GM21390 (cell line): Measurements from ENCODE around the gene AGK.
A peak's percentile ranks its signal among the peaks of the same experiment; 100 is the strongest.
"Not testable (repeated sequence)": the region's sequence is repeated elsewhere in the genome, so short reads cannot be mapped to it uniquely, and the experiment has no call there.

ENCODE experiments used
- ATAC-seq: cut with Tn5 transposase; IDR thresholded peaks from one replicate; pipeline ENCODE4 v1.9.1; 2021; ENCODE audit not compliant: unreplicated experiment

The AGK gene

GRCh38 chr7:141550386-141551093 is 670 bp upstream of the AGK start:
- peak; percentile 10 for ATAC-seq

GRCh38 chr7:141551782-141552181 is 572 bp downstream of the AGK start:
- ATAC-seq, result peak; percentile 12

- peak; percentile 19 for ATAC-seq
These were observed 6.2 kb downstream of the AGK start for GRCh38 chr7:141557360-141557759.

- peak; percentile 41 for ATAC-seq
These were observed 6.8 kb downstream of the AGK start for GRCh38 chr7:141557831-141558531.

GRCh38 chr7:141558544-141559183 is 7.5 kb downstream of the AGK start:
- peak; percentile 81 for ATAC-seq

- ATAC-seq, result no peak
These were observed 8.8 kb downstream of the AGK start for GRCh38 chr7:141559961-141560360.

GRCh38 chr7:141562036-141562435 is 10.8 kb downstream of the AGK start:
- no peak for ATAC-seq

- ATAC-seq, result no peak
These were observed 11.3 kb downstream of the AGK start for GRCh38 chr7:141562543-141562942.

- no peak for ATAC-seq
These were observed 11.8 kb downstream of the AGK start for GRCh38 chr7:141562972-141563371.

- peak; percentile 66 for ATAC-seq
These were observed 12.9 kb downstream of the AGK start for GRCh38 chr7:141563956-141564623.

- ATAC-seq, result no peak
These were observed 16.2 kb downstream of the AGK start for GRCh38 chr7:141567432-141567831.

- no peak for ATAC-seq
These were observed 17.0 kb downstream of the AGK start for GRCh38 chr7:141568227-141568626.

GRCh38 chr7:141571059-141571458 is 19.8 kb downstream of the AGK start:
- ATAC-seq, result no peak

- no peak for ATAC-seq
These were observed 21.0 kb downstream of the AGK start for GRCh38 chr7:141572175-141572574.

- no peak for ATAC-seq
These were observed 22.3 kb downstream of the AGK start for GRCh38 chr7:141573511-141573910.

GRCh38 chr7:141575164-141575563 is 24.0 kb downstream of the AGK start:
- ATAC-seq, result no peak

- ATAC-seq, result no peak
These were observed 24.6 kb downstream of the AGK start for GRCh38 chr7:141575654-141576448.

- ATAC-seq, result no peak
These were observed 26.0 kb downstream of the AGK start for GRCh38 chr7:141577043-141577839.

- not testable (repeated sequence) for ATAC-seq
These were observed 28.7 kb downstream of the AGK start for GRCh38 chr7:141579953-141580352.

GRCh38 chr7:141582063-141582462 is 30.9 kb downstream of the AGK start:
- ATAC-seq, result not testable (repeated sequence)
